ENCODE data around the gene PARD3. TPM values are rescaled to one million over a fixed set of nuclear protein-coding genes. Genes with fewer than 3 reads are reported as not detected.

The PARD3 gene
- total and polyA plus RNA-seq, 3 donors from 2014 or later, result 31.8 to 59.5 (median 49.5) TPM

DNA sequence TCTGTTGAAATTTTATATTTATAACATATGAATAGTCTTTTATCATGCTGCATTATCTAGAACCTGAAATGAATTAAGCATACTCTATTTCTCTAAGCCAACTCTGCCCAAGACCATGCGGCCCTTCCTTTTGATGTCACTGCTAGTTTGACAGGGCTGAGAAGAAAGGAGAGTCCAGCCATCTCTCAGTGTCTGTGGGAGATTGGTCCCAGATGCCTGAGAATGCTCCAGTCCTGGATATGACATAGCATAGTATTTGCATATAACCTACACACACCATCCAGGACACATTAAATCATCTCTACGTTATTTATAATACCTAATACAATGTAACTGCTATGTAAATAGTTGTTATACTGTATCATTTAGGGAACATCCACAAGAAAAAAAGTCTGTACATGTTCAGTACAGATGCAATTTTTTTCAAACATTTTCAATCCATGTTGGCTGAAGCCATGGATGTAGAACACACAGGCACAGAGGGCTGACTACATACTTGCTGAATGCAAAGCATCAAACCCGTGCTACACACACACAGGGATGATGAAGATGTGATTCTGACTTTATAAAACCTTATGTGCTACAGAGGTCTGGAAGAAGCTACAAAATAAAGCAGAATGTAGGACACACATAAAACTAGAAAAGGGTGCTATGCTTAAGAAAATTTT is 315.4 kb downstream of the PARD3 start:
- DNase-seq, result no peak
- TF ChIP-seq CTCF (IDR thresholded peaks at IDR 0.05) (no peak), POLR2A (IDR thresholded peaks at IDR 0.05) (no peak)
- Histone ChIP-seq H3K36me3 (ENCODE audit: low read depth, missing control alignments) (no peaks in the 10 kb centered on the region), H3K27ac (no peak overlapping the region), H3K27me3 (no peaks in the 10 kb centered on the region), H3K4me1 (no peaks in the 10 kb centered on the region), H3K9me3 (no peaks in the 10 kb centered on the region), H3K4me3 (no peak overlapping the region)
- WGBS, 2 donors, result 79 to 82% methylated on average over 3 of the region's 3 CpGs
- intact Hi-C loops (cut with DNase I; ENCODE audit: low total_unique reads), result no loop called here

DNA sequence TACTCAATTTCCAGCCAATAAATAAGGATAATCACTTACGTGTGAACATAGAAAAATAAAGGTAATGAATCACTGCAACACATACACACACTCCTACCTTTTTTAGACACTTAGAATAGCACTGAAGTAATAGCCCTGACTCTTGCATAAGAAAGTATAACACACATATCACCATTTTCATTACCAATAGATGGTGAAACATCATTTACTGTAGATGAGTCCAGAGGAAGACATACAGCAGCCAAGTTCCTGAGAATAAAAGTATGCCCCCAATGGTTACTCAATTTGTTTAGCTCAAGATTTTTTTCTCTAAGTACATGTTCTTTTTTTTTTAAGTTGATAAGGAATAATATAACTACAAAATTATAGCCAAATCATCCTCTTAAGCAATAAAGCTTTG is 316.3 kb downstream of the PARD3 start:
- TF ChIP-seq POLR2A (IDR thresholded peaks at IDR 0.05) (no peak), CTCF (IDR thresholded peaks at IDR 0.05) (no peak)
- intact Hi-C loops (cut with DNase I; ENCODE audit: low total_unique reads), result no loop called here

GRCh38 chr10:34495938-34496337 is 319.2 kb downstream of the PARD3 start:
- Histone ChIP-seq H3K27ac (no peak overlapping the region), H3K4me3 (no peak overlapping the region), H3K4me1 (no peaks in the 10 kb centered on the region), H3K36me3 (ENCODE audit: low read depth, missing control alignments) (no peaks in the 10 kb centered on the region), H3K27me3 (no peaks in the 10 kb centered on the region), H3K9me3 (no peaks in the 10 kb centered on the region)
- DNase-seq, result no peak
- TF ChIP-seq CTCF (IDR thresholded peaks at IDR 0.05), result no peak
- no peak for TF ChIP-seq POLR2A (IDR thresholded peaks at IDR 0.05)
- intact Hi-C loops (cut with DNase I; ENCODE audit: low total_unique reads), result no loop called here
- 72 to 78% methylated on average over 2 of the region's 2 CpGs for WGBS, 2 donors

More for the DNA sequence above, 316.3 kb downstream of the PARD3 start:
- 83 to 97% methylated on average over 1 of the region's 1 CpG for WGBS, 2 donors
- no peaks in the 10 kb centered on the region for H3K4me1 ChIP-seq
- DNase-seq, result no peak
- H3K27ac ChIP-seq, result no peak overlapping the region
- no peaks in the 10 kb centered on the region for H3K36me3 ChIP-seq (ENCODE audit: low read depth, missing control alignments)
- no peak overlapping the region for H3K4me3 ChIP-seq
- no peaks in the 10 kb centered on the region for H3K27me3 ChIP-seq
- no peaks in the 10 kb centered on the region for H3K9me3 ChIP-seq

DNA sequence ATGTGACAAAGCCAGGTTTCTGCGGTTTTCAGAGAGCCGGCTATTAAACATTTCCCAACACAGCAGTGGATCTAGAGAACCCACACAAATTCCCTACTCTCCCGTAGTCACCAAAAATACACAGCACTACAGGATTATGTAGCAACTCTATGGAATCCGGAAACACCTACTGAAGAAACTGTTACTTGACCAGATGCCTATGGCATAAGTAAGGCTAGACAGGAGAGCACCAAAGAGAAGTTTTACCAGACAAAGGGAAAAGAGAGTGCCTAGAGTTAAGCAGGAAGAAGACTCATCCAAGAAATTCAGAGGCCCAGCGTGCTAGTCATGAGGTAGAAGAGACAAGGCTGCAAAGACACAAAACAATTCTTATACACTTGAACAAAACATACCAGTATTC is 321.1 kb downstream of the PARD3 start:
- H3K4me3 ChIP-seq, result no peak overlapping the region
- no peaks in the 10 kb centered on the region for H3K36me3 ChIP-seq (ENCODE audit: low read depth, missing control alignments)
- intact Hi-C loops (cut with DNase I; ENCODE audit: low total_unique reads), result no loop called here
- no peaks in the 10 kb centered on the region for H3K9me3 ChIP-seq
- H3K27ac ChIP-seq, result no peak overlapping the region
- no peaks in the 10 kb centered on the region for H3K4me1 ChIP-seq
- no peak for DNase-seq
- 93 to 99% methylated on average over 5 of the region's 5 CpGs for WGBS, 2 donors
- no peaks in the 10 kb centered on the region for H3K27me3 ChIP-seq
- no peak for TF ChIP-seq CTCF (IDR thresholded peaks at IDR 0.05)
- no peak for TF ChIP-seq POLR2A (IDR thresholded peaks at IDR 0.05)

DNA sequence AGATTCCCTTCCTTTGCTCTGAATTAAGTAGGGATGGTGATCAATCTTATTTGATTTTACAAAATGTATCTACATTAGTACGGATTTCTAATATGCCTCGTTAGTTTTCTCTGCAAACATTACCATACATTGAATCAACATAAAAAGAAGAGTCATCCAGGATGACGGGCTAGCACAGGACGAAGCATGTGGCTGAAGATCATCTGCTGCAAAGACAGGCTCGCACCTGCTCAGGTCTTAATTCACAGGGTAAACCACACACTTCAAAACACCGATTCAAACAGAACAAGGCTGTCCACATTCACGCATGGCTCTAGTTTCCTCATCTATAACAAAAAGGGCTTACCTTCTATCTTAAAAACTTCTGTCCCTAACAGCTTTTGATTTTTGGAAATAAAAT is 323.0 kb downstream of the PARD3 start:
- no peak for DNase-seq
- Histone ChIP-seq H3K9me3 (no peaks in the 10 kb centered on the region), H3K4me1 (no peaks in the 10 kb centered on the region), H3K27ac (no peak overlapping the region), H3K36me3 (ENCODE audit: low read depth, missing control alignments) (no peaks in the 10 kb centered on the region), H3K4me3 (no peak overlapping the region), H3K27me3 (no peaks in the 10 kb centered on the region)
- intact Hi-C loops (cut with DNase I; ENCODE audit: low total_unique reads), result no loop called here
- TF ChIP-seq CTCF (IDR thresholded peaks at IDR 0.05) (no peak), POLR2A (IDR thresholded peaks at IDR 0.05) (no peak)
- WGBS, 2 donors, result 88 to 95% methylated on average over 7 of the region's 7 CpGs
